Measurements from ENCODE around the gene C5orf47.

DNA sequence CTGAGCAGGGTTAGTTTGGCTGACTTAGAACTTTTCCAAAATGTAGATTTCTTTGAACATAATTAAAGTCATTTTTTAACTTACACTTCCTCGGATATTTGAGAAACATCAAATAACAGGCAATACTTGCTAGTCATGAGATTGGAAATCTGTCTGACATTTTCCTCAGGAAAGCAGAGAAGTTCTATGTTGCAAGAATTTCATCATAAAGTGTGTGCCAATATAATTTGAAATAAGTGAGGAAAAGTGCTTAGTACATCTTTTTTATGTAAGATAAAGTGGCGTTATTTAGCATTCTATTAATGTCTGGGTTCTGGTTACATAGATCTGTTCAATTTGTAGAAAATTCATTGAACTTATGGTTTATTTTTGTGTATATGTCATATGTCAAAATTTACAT is 48.7 kb upstream of the C5orf47 start:
- TF ChIP-seq, protein P1, sequence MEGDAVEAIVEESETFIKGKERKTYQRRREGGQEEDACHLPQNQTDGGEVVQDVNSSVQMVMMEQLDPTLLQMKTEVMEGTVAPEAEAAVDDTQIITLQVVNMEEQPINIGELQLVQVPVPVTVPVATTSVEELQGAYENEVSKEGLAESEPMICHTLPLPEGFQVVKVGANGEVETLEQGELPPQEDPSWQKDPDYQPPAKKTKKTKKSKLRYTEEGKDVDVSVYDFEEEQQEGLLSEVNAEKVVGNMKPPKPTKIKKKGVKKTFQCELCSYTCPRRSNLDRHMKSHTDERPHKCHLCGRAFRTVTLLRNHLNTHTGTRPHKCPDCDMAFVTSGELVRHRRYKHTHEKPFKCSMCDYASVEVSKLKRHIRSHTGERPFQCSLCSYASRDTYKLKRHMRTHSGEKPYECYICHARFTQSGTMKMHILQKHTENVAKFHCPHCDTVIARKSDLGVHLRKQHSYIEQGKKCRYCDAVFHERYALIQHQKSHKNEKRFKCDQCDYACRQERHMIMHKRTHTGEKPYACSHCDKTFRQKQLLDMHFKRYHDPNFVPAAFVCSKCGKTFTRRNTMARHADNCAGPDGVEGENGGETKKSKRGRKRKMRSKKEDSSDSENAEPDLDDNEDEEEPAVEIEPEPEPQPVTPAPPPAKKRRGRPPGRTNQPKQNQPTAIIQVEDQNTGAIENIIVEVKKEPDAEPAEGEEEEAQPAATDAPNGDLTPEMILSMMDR (IDR thresholded peaks at IDR 0.05): no peak
- TF ChIP-seq POLR2A (IDR thresholded peaks at IDR 0.05) (no peak), EP300 (IDR thresholded peaks at IDR 0.05) (peak; percentile 9 to 50)
